Activated CD8-positive, alpha-beta T cell treated with anti-CD3 and anti-CD28 coated beads, Interleukin-2, amount 10 ng/mL, durations not matched to agents 7 days and 5 days (primary cell): ENCODE measurements around the gene METTL21C. TPM values are rescaled to one million over a fixed set of nuclear protein-coding genes. Genes with fewer than 3 reads are reported as not detected.

Experiments
- ATAC-seq: fragments of 150-1000 bp; cut with Tn5 transposase; one replicate; pipeline ENCODE4 v1.10.0; 2021; ENCODE audit warnings: moderate library complexity
- CTCF ChIA-PET: fragments of 350-600 bp; sonication (Branson Sonifier 250); formaldehyde crosslinking; loops from one replicate; lab custom pipeline; 2021; ENCODE audit warnings: antibody characterized with exemption; lab: Charles Lee
- POLR2A ChIA-PET: fragments of 350-600 bp; sonication (Branson Sonifier 250); formaldehyde crosslinking; loops from one replicate; lab custom pipeline; 2021; ENCODE audit warnings: antibody characterized with exemption; lab: Charles Lee
- DNase-seq: peaks from one replicate; pipeline ENCODE4 v3.0.0-alpha.2; 2020
- H3K27ac Mint-ChIP-seq: one replicate; pipeline ENCODE4 v1.8.0; 2021; ENCODE audit warnings: mild to moderate bottlenecking, mixed read lengths
- H3K27me3 Mint-ChIP-seq: one replicate; pipeline ENCODE4 v1.8.0; 2021; ENCODE audit warnings: low read depth, mixed read lengths
- H3K36me3 Mint-ChIP-seq: one replicate; pipeline ENCODE4 v1.8.0; 2021; ENCODE audit warnings: low read depth, mixed read lengths
- H3K4me1 Mint-ChIP-seq: one replicate; pipeline ENCODE4 v1.8.0; 2021; ENCODE audit warnings: low read depth, mixed read lengths
- H3K4me3 Mint-ChIP-seq: one replicate; pipeline ENCODE4 v1.8.0; 2021; ENCODE audit warnings: mild to moderate bottlenecking, mixed read lengths
- H3K9me3 Mint-ChIP-seq: one replicate; pipeline ENCODE4 v1.8.0; 2022; ENCODE audit warnings: mixed read lengths; ENCODE audit not compliant: insufficient read depth
- total RNA-seq, 2 experiments: library from RNA; stranded (reverse); gene quantifications; one replicate each; pipeline ENCODE4 v1.2.3, GENCODE V29; 2021

Gene METTL21C
- total RNA-seq, 2 experiments from 2014 or later, result not detected

DNA sequence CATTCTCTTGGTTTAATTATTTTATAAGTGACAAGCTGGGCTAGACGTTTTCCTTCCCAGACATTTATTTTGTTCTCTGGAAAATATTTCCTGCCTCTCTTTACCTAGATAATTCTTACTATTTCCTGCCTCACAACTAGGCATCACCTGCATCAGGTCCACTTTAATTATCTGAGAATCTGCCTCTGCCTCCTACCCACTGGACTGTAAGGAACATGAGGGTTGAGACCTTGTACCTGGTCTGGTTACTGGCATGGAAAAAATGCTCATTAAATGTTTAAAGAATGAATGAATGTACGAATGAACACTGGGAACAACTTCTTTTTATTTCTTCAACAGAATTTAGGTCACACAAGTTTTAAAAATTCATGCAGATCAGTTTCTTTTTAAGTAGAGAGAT, 13.4 kb upstream of the METTL21C start:
- DNase-seq, result no peak
- no peak overlapping the region for H3K27ac Mint-ChIP-seq
- H3K4me3 Mint-ChIP-seq, result no peak overlapping the region
- no peaks in the 10 kb centered on the region for H3K4me1 Mint-ChIP-seq
- no peaks in the 10 kb centered on the region for H3K9me3 Mint-ChIP-seq
- peaks cover 24% of the 10 kb centered on the region for H3K27me3 Mint-ChIP-seq
- CTCF ChIA-PET, result interaction anchor here (2.0 kb wide), 1 partner anchor 17 kb away, joined by 5 read pairs; no protein-coding TSS in a partner anchor
- H3K36me3 Mint-ChIP-seq, result no peaks in the 10 kb centered on the region
- POLR2A ChIA-PET, result no interaction called here
- ATAC-seq, result no peak

DNA sequence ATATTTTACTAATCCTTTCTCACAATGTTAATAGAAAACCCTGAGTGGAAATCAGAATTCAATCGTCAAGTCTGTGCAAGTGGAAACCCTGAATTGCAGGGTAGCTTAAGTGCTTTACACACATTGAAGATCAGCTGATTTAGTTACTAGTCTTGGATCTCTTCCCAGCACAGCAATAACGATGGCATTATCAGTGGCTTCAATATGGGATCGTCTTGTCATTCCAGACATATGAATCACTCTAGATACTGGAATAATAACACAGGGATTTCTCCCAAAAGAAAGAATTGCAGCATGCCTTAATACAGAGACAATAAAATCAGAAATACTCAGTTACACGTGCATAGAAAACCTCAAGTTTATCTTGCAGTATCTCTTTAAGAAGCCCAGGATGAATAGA, 12.6 kb upstream of the METTL21C start:
- H3K27ac Mint-ChIP-seq, result no peak overlapping the region
- H3K27me3 Mint-ChIP-seq, result peaks cover 24% of the 10 kb centered on the region
- H3K36me3 Mint-ChIP-seq, result no peaks in the 10 kb centered on the region
- no peaks in the 10 kb centered on the region for H3K4me1 Mint-ChIP-seq
- H3K4me3 Mint-ChIP-seq, result no peak overlapping the region
- DNase-seq (no peak), ATAC-seq (no peak)
- ChIA-PET CTCF (interaction anchor here (2.0 kb wide), 1 partner anchor 18 kb away, joined by 5 read pairs; no protein-coding TSS in a partner anchor), POLR2A (no interaction called here)
- H3K9me3 Mint-ChIP-seq, result no peaks in the 10 kb centered on the region

DNA sequence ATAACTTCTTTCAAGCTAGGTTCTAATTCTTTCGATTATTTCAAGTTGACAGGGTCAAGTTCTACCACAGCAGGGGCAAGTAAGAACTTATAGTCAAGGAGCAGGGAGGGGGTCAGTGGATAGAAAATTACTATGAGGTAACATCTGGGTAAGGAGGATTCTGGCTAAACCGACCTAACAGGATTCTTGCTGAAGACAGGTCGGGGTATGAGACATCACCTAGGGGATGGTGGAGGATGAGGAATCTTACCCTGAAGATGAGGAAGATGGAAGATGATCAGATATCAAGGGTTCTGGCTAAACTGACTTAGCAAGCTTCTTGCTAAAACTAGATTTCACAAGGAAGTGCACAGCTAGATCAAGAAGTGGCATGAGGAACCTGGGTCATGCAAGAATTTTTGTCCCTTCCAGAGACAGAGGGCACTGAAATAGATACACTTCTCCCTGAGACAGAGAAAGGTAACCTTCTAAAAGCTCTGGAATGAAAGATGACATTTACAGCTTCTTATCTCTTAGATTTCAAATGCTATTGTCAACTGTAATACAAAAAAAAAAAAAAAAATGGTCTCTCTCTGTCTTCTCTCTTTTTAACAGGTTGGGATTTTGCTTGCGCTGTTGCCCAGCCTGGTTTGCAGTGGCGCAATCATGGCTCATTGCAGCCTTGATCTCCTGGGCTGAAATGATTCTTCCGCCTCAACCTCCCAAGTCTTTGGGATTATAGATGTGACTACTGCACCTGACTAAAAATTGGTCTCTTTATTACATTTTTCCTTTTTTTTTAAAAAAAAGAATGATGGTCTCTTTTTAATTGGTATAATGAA, 9.6 kb upstream of the METTL21C start:
- DNase-seq (no peak), ATAC-seq (no peak)
- H3K4me1 Mint-ChIP-seq, result no peaks in the 10 kb centered on the region
- no peaks in the 10 kb centered on the region for H3K9me3 Mint-ChIP-seq
- ChIA-PET CTCF (no interaction called here), POLR2A (no interaction called here)
- no peak overlapping the region for H3K27ac Mint-ChIP-seq
- H3K27me3 Mint-ChIP-seq, result peaks cover 27% of the 10 kb centered on the region
- H3K36me3 Mint-ChIP-seq, result no peaks in the 10 kb centered on the region
- no peak overlapping the region for H3K4me3 Mint-ChIP-seq

DNA sequence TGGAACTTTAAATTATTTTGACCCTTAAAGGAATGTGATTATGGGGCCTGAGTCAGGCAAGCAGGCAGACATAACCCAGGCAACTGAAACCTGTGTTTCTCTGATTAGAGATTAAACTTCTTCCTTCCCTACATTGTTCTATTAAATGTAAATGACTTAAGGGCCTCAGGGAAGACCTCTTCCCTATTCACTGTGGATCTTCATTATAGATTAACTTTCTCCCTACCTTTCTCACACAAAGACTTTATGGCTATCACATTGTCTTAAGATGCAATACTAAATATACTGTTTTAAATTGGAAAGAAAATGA, 8.8 kb upstream of the METTL21C start:
- ChIA-PET POLR2A (no interaction called here), CTCF (no interaction called here)
- H3K4me1 Mint-ChIP-seq, result no peaks in the 10 kb centered on the region
- H3K36me3 Mint-ChIP-seq, result no peaks in the 10 kb centered on the region
- ATAC-seq, result no peak
- no peak overlapping the region for H3K4me3 Mint-ChIP-seq
- peaks cover 24% of the 10 kb centered on the region for H3K27me3 Mint-ChIP-seq
- DNase-seq, result no peak
- H3K27ac Mint-ChIP-seq, result no peak overlapping the region
- H3K9me3 Mint-ChIP-seq, result no peaks in the 10 kb centered on the region

DNA sequence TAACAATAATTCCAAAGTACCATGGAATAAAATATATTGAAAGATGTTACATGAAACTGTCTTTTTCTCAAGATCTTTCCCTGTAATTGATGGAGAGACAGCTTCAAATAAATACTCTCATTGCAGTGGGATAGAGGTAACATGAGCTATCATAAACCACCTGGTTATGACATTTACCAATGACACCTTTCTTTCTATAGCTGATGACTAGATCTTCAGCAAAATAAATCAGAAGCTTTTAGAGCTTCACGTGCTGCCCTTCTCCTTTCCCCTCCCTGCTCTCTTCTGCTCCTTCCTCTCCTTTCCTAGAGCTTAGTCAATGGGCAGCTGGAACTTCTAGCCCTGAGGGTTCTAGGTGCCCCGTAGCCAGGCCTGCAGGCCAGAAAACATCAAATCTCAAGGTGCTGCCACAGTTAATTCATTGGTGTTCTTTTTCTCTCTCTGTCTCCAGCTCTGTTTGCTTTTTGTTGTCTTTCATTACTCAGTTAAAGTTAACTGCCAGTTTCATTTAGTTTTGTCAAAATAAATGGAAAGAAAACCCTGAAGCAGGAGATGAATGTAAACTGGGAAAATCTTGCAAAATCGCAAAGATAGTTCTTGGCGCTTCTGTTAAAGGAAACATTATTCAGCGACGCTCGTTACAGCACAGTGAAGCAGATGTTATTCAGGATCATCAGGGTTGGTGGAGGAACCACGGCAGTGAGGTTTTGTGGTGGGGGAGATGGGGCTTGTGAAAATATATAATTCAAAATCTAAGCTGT, 8.3 kb upstream of the METTL21C start:
- Mint-ChIP-seq H3K9me3 (no peaks in the 10 kb centered on the region), H3K27ac (no peak overlapping the region), H3K27me3 (peaks cover 23% of the 10 kb centered on the region), H3K4me1 (no peaks in the 10 kb centered on the region), H3K4me3 (no peak overlapping the region), H3K36me3 (no peaks in the 10 kb centered on the region)
- ATAC-seq (no peak), DNase-seq (no peak)
- ChIA-PET CTCF (no interaction called here), POLR2A (no interaction called here)

DNA sequence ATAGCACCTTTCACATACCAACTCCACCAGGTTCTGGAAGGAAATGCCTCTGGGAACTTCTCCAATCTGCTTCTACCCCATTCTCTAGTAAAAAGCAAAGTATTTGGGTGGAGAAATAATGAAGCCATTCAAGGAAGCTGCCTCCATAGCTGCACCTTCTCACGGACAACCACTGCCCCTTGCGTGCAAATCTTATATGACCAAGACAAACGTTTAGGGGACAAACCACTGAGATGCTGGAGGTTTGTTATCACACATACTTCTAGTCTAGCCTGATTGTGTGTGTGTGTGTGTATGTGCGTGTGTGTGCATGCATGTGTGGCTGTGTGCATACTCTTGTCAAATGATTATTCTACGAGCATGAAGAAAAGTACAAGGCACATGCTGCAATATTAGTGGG, 6.5 kb upstream of the METTL21C start:
- H3K27ac Mint-ChIP-seq, result no peak overlapping the region
- H3K4me1 Mint-ChIP-seq, result no peaks in the 10 kb centered on the region
- H3K9me3 Mint-ChIP-seq, result no peaks in the 10 kb centered on the region
- ChIA-PET CTCF (no interaction called here), POLR2A (no interaction called here)
- H3K36me3 Mint-ChIP-seq, result no peaks in the 10 kb centered on the region
- no peak overlapping the region for H3K4me3 Mint-ChIP-seq
- peaks cover 16% of the 10 kb centered on the region for H3K27me3 Mint-ChIP-seq
- no peak for DNase-seq
- no peak for ATAC-seq

DNA sequence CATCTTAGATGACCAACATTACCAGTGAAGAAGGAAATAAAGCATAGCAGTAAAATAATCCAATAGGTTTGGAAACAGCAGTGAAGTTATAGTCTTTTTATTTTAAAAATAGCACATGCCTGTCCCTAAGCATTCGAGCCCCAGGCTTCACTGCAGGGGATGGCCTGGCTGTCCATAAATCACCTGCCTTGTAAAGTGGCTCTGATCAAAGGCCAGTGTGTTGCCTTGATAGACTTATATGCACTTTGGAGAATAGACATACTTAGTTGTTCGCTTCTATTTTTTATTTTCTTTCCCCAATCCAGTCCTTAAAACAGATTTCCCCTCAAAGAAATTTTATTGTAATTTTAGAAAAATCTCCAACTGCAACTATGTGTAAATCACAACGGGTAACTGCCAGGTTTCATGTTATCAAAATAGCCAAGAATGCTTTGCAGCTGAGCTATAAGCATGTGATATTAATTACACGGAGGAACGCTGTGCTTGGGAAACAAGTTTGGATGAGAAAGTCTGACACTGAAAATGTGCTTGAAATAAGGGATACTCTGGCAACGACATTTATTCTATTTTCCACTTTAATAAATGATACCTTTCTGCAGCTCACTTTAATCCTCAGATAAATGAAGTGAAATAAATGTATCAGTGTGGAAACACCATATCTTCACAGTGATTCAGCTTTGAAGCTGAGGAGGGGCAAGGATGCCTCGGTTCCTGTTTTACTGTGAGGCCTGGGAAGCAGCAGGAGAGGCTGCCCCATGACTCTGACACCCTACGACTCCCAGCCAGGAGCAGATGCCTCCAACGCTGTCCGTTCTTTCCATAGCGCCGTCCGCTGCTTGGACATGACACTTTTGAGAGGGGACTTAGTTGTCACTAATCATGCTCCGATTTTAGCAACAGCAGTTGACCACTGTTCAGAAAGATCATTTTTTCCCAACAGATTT, 5.5 kb upstream of the METTL21C start:
- no peak overlapping the region for H3K4me3 Mint-ChIP-seq
- ChIA-PET POLR2A (no interaction called here), CTCF (no interaction called here)
- no peaks in the 10 kb centered on the region for H3K36me3 Mint-ChIP-seq
- H3K27ac Mint-ChIP-seq, result no peak overlapping the region
- no peak for ATAC-seq
- no peaks in the 10 kb centered on the region for H3K9me3 Mint-ChIP-seq
- peaks cover 16% of the 10 kb centered on the region for H3K27me3 Mint-ChIP-seq
- no peaks in the 10 kb centered on the region for H3K4me1 Mint-ChIP-seq
- DNase-seq, result no peak

DNA sequence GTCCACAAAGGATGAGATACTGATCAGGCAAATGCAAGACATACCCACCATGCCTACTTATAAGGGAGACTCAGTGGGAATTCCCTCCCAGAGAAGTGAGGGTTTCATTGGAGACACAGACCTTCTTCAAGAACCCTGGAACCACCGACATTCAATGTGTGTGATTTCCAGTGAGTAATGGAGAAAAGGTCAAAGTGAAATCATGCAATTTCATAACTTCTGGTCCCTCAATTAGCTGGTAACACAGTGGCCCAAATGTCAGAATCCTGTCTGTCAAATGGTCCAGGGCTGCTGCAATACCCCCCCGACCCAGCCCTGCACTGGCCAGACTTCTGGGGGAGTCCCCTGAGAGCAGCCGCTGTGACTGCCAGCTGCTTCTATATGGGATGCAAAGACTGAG, 4.7 kb upstream of the METTL21C start:
- H3K4me1 Mint-ChIP-seq, result no peaks in the 10 kb centered on the region
- peaks cover 18% of the 10 kb centered on the region for H3K27me3 Mint-ChIP-seq
- no peak overlapping the region for H3K27ac Mint-ChIP-seq
- ChIA-PET POLR2A (no interaction called here), CTCF (no interaction called here)
- H3K36me3 Mint-ChIP-seq, result no peaks in the 10 kb centered on the region
- DNase-seq, result no peak
- no peak for ATAC-seq
- H3K9me3 Mint-ChIP-seq, result no peaks in the 10 kb centered on the region
- H3K4me3 Mint-ChIP-seq, result no peak overlapping the region

DNA sequence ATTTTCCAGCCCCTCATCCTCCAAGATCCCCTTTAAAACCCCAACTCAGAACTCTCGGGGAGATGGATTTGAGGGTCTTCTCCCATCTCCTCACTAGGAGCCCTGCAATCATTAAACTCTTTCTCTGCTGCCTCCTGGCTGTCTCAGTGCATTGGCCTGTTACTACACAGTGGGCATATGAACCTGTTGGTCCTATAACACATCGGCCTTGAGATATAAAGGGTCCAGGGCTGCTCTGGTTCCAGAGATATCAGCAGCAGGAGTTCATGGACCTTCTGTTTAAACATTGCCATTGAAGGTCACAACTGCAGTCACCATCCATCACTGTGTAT, 3.8 kb upstream of the METTL21C start:
- H3K4me3 Mint-ChIP-seq, result no peak overlapping the region
- no peaks in the 10 kb centered on the region for H3K4me1 Mint-ChIP-seq
- H3K9me3 Mint-ChIP-seq, result no peaks in the 10 kb centered on the region
- ChIA-PET CTCF (no interaction called here), POLR2A (no interaction called here)
- H3K36me3 Mint-ChIP-seq, result no peaks in the 10 kb centered on the region
- H3K27me3 Mint-ChIP-seq, result peaks cover 23% of the 10 kb centered on the region
- ATAC-seq (no peak), DNase-seq (no peak)
- H3K27ac Mint-ChIP-seq, result no peak overlapping the region

DNA sequence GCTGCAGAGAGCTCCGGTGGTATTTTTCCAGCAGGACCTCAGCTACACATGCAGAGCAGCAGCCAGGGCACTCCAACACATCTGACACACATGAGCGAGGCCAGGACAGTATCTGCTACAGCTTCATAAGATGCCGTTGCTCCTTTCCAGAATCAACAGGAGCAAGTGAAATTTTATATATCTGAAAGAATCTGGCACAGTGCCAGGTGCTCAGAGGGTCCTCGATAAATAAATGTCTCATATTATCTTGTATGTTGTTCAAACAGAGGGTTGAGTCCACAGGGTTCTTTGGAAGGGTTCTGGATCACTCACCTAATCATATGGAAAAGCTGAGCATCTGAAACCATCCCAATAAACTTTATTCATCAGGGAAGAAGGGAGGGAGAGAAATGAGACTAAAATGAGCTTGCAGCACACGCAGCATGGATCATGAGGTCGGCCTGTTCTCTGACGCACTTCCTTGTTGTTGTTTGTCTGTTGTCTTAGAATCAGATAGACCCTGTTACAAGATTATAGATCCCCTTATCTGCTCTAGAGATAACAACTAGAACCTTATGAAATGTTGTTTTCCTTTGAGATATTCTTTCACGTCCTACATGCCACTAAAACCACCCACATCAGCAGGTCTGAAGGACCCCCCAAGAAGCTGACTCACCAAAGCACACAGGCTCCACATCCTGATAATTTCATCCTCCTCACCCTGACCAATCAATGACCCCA, 3.2 kb upstream of the METTL21C start:
- Mint-ChIP-seq H3K4me3 (no peak overlapping the region), H3K9me3 (no peaks in the 10 kb centered on the region), H3K27me3 (peaks cover 25% of the 10 kb centered on the region), H3K36me3 (no peaks in the 10 kb centered on the region), H3K4me1 (no peaks in the 10 kb centered on the region), H3K27ac (no peak overlapping the region)
- ATAC-seq (no peak), DNase-seq (no peak)
- ChIA-PET CTCF (no interaction called here), POLR2A (no interaction called here)

DNA sequence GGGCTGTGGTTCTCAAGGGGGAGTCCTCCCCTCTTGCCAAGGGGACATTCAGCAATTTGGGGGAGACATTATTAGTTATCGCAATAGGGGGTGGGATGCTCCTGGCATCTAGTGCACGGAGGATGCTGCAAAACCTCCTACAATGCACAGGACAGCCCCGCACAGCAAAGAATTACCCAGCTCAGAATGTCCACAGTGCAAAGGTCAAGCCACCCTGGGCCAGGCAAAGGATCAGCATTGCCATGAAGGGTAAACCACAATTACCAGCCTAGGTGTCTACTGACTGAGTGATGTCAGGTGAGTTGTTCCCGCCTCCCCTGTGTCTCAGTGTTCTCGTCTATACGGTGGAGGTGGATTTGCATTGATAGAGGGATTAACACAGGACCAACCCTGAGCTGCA, 2.4 kb upstream of the METTL21C start:
- DNase-seq (no peak), ATAC-seq (no peak)
- H3K4me3 Mint-ChIP-seq, result no peak overlapping the region
- peaks cover 30% of the 10 kb centered on the region for H3K27me3 Mint-ChIP-seq
- H3K27ac Mint-ChIP-seq, result no peak overlapping the region
- POLR2A ChIA-PET, result no interaction called here
- no peaks in the 10 kb centered on the region for H3K9me3 Mint-ChIP-seq
- no peaks in the 10 kb centered on the region for H3K36me3 Mint-ChIP-seq
- CTCF ChIA-PET, result no interaction called here
- H3K4me1 Mint-ChIP-seq, result no peaks in the 10 kb centered on the region
